Measurements from ENCODE around the gene CD9. TPM values are rescaled to one million over a fixed set of nuclear protein-coding genes. Genes with fewer than 3 reads are reported as not detected.

CD9 gene
- total and polyA plus RNA-seq, 4 donors, result 267 to 506 (median 294) TPM

DNA sequence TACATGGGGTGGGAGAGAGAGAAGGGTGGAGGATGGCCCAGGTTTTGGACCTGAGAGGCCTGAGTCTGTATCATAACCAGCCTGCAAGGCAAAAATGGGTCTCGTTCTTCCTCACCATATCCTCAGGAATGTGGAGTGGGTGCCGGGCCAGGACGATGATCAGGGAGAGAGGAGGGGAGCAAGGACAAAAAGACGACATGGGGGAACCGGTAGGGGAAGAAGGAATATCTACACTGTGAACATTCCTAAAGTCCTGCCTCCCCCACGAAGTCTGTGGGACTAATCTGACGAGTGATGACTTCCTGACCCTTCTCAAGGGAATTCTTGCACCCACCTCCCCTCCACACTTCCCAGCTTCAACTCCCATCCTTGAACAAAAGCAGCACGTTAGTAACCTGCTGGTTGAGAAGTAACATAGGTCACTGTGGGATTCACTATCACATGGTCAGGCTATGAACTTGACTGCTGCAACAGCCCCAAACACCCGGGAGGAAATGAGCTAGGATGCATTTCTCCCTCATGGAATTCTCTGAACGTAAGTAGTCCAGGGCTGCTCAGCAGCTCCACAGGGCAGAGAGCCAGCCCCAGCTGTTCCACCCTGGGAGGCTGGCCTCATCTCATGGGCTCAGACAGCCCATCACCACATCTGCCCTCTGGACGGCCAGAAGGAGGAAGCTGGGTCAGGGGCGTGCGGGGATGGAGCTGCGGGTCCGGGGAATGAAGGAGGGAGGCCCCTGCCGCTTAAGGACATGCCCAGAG, 38.9 kb upstream of the CD9 start:
- Histone ChIP-seq H3K27ac (ENCODE audit: low read depth in 1 of 2, low read length in 2 of 2) (no peak overlapping the region), H3K27me3 (ENCODE audit: control insufficient read depth in 1 of 2, insufficient read depth in 2 of 2, low read length in 1 of 2) (no peaks in the 10 kb centered on the region), H3K4me3 (ENCODE audit: low read length in 2 of 2) (no peak overlapping the region), H3K9me3 (ENCODE audit: control insufficient read depth, low read length) (no peaks in the 10 kb centered on the region), H3K4me1 (ENCODE audit: control insufficient read depth in 1 of 2, insufficient read depth in 2 of 2, low read length in 2 of 2) (no peaks in the 10 kb centered on the region), H3K36me3 (ENCODE audit: control insufficient read depth in 1 of 2, insufficient read depth in 2 of 2, low read length in 1 of 2) (no peaks in the 10 kb centered on the region)
- 49 to 58% methylated on average over 16 of the region's 16 CpGs for WGBS, 2 donors
- intact Hi-C loops (cut with DNase I), result loop anchor here in 1 of 2 donors (10.0 kb wide), 1 partner anchor 97 kb away; no protein-coding TSS in a partner anchor
- ATAC-seq (ENCODE audit: low FRiP score) (no peak), DNase-seq (no peak)

DNA sequence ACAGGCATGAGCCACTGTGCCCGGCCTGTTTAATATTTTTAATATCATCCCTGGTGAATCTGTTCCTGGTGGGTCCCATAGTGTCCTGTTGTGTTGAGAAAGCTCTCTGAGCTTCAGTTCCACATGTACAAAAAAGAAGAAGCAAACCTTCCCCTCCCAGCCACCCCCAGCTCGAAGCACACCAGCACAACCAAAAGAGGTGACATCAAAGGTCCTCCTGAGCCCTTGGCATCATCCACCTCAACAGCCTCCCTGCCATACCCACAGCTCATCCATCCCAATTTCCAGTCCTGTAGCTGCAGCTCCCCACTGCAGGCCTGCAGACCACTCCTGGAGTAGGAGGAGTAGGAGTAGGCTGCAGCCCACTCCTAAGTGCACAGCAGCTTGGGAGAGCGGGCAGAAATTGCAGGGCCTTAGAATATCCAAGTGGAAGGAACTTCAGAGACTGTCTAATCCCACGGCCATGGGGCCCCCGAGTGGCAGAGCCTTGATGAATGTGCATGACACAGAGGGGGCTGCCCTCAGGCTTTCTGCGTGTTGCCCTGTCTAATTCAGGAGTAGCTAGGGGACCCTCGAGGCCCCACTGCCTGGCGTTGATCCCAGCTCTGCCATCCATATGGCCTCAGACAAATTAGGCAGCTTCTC, 36.7 kb upstream of the CD9 start:
- ATAC-seq (ENCODE audit: low FRiP score) (no peak), DNase-seq (no peak)
- Histone ChIP-seq H3K27me3 (ENCODE audit: control insufficient read depth in 1 of 2, insufficient read depth in 2 of 2, low read length in 1 of 2) (no peaks in the 10 kb centered on the region), H3K4me3 (ENCODE audit: low read length in 2 of 2) (no peak overlapping the region), H3K4me1 (ENCODE audit: control insufficient read depth in 1 of 2, insufficient read depth in 2 of 2, low read length in 2 of 2) (peaks cover 0 to 4% of the 10 kb centered on the region in 2 donors), H3K36me3 (ENCODE audit: control insufficient read depth in 1 of 2, insufficient read depth in 2 of 2, low read length in 1 of 2) (no peaks in the 10 kb centered on the region), H3K9me3 (ENCODE audit: control insufficient read depth, low read length) (no peaks in the 10 kb centered on the region), H3K27ac (ENCODE audit: low read depth in 1 of 2, low read length in 2 of 2) (no peak overlapping the region)
- intact Hi-C loops (cut with DNase I), result loop anchor here in 1 of 2 donors (10.0 kb wide), 1 partner anchor 99 kb away; no protein-coding TSS in a partner anchor
- WGBS, 2 donors, result 87 to 88% methylated on average over 8 of the region's 8 CpGs

DNA sequence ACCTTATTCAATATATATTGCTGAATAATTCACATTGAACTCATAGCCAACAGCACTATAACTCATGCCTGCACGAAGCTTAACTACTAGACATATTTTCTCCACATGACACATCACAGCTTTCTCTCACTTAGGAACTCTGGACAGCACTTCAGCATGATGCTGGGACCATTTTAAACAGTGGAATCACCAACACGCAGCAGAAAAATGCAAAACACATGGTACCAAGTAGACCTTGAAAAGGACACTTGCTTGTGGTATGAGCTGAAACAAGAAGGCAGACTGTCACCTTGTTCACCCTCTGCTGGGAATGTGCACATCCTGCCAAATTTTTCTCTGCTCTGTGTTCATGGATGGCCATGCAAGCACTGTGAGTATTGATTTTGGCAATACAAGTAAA, 34.8 kb upstream of the CD9 start:
- WGBS, 2 donors, result 16 to 19% methylated on average over 2 of the region's 2 CpGs
- ATAC-seq (ENCODE audit: low FRiP score) (no peak), DNase-seq (no peak)
- Histone ChIP-seq H3K4me3 (ENCODE audit: low read length in 2 of 2) (no peak overlapping the region), H3K9me3 (ENCODE audit: control insufficient read depth, low read length) (no peaks in the 10 kb centered on the region), H3K4me1 (ENCODE audit: control insufficient read depth in 1 of 2, insufficient read depth in 2 of 2, low read length in 2 of 2) (peaks cover 0 to 4% of the 10 kb centered on the region in 2 donors), H3K27ac (ENCODE audit: low read depth in 1 of 2, low read length in 2 of 2) (no peak overlapping the region), H3K27me3 (ENCODE audit: control insufficient read depth in 1 of 2, insufficient read depth in 2 of 2, low read length in 1 of 2) (no peaks in the 10 kb centered on the region), H3K36me3 (ENCODE audit: control insufficient read depth in 1 of 2, insufficient read depth in 2 of 2, low read length in 1 of 2) (no peaks in the 10 kb centered on the region)
- intact Hi-C loops (cut with DNase I), result loop anchor here (5.0 to 10.0 kb wide), 2 partner anchors 73 to 101 kb away; no protein-coding TSS in a partner anchor

DNA sequence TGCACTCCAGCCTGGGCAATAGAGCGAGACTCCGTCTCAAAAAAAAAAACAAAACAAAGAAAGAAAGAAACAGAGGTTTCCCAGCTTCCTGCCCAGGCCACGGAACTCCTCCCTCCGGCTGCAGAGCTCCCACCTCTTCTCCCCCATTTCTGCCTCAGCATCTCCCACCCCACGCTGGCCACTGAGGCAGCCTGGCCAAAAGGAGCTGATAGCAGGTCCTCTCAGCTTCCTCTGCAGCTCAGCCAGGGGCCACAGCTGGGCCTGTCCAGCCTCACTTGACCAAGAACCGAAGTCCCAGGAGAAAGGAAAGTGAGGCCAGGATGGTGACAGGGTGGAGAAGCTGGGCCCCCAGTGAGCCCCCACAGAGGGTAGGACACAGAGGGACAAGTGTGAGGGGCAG, 33.4 kb upstream of the CD9 start:
- WGBS, 2 donors, result 69 to 79% methylated on average over 6 of the region's 6 CpGs
- intact Hi-C loops (cut with DNase I), result loop anchor here (5.0 to 10.0 kb wide), 2 partner anchors 75 to 102 kb away; no protein-coding TSS in a partner anchor
- Histone ChIP-seq H3K4me1 (ENCODE audit: control insufficient read depth in 1 of 2, insufficient read depth in 2 of 2, low read length in 2 of 2) (peaks cover 0 to 4% of the 10 kb centered on the region in 2 donors), H3K36me3 (ENCODE audit: control insufficient read depth in 1 of 2, insufficient read depth in 2 of 2, low read length in 1 of 2) (no peaks in the 10 kb centered on the region), H3K9me3 (ENCODE audit: control insufficient read depth, low read length) (no peaks in the 10 kb centered on the region), H3K4me3 (ENCODE audit: low read length in 2 of 2) (no peak overlapping the region), H3K27ac (ENCODE audit: low read depth in 1 of 2, low read length in 2 of 2) (peak overlapping the region; percentile 96 to 100), H3K27me3 (ENCODE audit: control insufficient read depth in 1 of 2, insufficient read depth in 2 of 2, low read length in 1 of 2) (no peaks in the 10 kb centered on the region)
- ATAC-seq (ENCODE audit: low FRiP score) (no peak), DNase-seq (no peak)

DNA sequence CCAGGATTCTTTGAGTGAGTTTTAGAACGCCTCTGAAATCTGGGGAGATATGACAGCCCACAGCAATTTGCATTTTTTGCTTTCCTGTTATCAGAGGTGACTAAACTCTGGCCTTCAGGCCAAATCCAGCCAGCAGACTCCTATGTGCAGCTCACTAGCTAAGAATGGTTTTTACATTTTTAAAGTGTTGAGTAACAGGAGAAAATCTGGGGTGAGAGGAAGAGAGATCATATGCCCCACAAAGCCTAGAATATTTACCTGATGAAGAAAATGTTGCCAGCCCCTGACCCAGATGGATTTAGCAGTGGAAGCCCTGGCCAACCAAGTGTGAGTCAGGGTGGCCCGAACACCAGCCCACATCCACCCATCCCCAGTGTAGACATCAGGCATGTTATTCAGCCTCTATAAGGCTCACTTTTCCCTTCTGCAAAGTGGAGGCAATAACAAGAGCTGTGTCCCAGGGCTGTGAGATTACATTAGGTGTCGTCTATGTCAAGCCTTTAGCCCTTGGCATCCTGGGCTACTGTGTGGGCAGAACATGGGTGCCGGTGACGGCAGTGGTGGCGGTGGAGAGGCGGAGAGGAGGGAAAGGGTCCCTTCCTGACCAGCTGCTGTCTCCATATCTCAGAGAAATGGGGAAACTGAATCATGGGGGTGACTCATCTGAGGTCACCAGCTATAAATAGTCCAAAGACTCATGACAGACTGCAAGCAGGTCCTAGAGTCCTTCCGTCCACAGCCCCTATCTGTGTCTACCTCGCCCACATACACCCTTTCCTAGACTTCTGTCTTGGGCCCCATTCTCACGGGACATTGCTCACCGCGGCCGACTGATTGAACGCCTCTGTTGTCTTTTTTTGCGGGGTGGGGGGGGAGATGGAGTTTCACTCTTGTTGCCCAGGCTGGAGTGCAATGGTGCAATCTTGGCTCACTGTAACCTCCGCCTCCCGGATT, 32.6 kb upstream of the CD9 start:
- no peaks in the 10 kb centered on the region for H3K9me3 ChIP-seq (ENCODE audit: control insufficient read depth, low read length)
- H3K4me1 ChIP-seq (ENCODE audit: control insufficient read depth in 1 of 2, insufficient read depth in 2 of 2, low read length in 2 of 2), result peaks cover 0 to 4% of the 10 kb centered on the region in 2 donors
- ATAC-seq (ENCODE audit: low FRiP score) (peak; percentile 86), DNase-seq (peak; percentile 90 to 91)
- no peak overlapping the region for H3K4me3 ChIP-seq (ENCODE audit: low read length in 2 of 2)
- H3K27ac ChIP-seq (ENCODE audit: low read depth in 1 of 2, low read length in 2 of 2), result peak overlapping the region; percentile 96 to 100
- WGBS, 2 donors, result 21 to 25% methylated on average over 17 of the region's 17 CpGs
- H3K36me3 ChIP-seq (ENCODE audit: control insufficient read depth in 1 of 2, insufficient read depth in 2 of 2, low read length in 1 of 2), result no peaks in the 10 kb centered on the region
- no peaks in the 10 kb centered on the region for H3K27me3 ChIP-seq (ENCODE audit: control insufficient read depth in 1 of 2, insufficient read depth in 2 of 2, low read length in 1 of 2)
- intact Hi-C loops (cut with DNase I), result loop anchor here (5.0 to 10.0 kb wide), 2 partner anchors 75 to 103 kb away; no protein-coding TSS in a partner anchor

DNA sequence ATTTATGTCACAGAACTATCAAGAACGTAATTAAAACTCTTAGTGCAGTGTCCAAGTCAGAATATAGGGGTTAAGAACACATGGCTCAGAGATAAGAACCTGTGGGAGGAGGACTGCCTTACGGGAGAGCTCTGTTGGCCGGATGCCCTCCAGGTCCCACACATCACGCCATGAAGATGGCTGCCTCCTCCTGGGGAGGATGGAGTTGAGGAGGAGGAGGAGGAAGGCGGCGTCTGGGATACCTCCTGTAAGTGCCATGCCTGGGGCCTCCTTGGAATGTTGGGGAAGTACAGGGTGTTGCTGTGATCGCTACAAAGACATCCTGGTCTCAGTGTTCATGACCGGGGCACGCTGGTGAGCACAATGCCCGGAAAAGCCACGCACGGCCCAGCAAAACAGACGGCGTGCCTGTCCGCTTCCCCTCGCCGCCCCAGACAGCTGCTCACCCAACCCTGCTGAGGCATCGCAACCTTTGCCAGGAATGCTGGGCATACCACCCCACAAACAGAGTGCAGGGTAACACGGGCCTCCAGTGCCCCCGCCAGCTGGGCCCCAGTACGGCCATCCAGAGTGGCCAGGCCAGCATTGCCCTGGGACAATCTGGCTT, 28.7 kb upstream of the CD9 start:
- Histone ChIP-seq H3K36me3 (ENCODE audit: control insufficient read depth in 1 of 2, insufficient read depth in 2 of 2, low read length in 1 of 2) (no peaks in the 10 kb centered on the region), H3K9me3 (ENCODE audit: control insufficient read depth, low read length) (no peaks in the 10 kb centered on the region), H3K27me3 (ENCODE audit: control insufficient read depth in 1 of 2, insufficient read depth in 2 of 2, low read length in 1 of 2) (no peaks in the 10 kb centered on the region), H3K4me1 (ENCODE audit: control insufficient read depth in 1 of 2, insufficient read depth in 2 of 2, low read length in 2 of 2) (peaks cover 0 to 4% of the 10 kb centered on the region in 2 donors), H3K4me3 (ENCODE audit: low read length in 2 of 2) (no peak overlapping the region), H3K27ac (ENCODE audit: low read depth in 1 of 2, low read length in 2 of 2) (no peak overlapping the region)
- DNase-seq, result no peak
- intact Hi-C loops (cut with DNase I), result no loop called here
- 89 to 91% methylated on average over 21 of the region's 21 CpGs for WGBS, 2 donors
- peak; percentile 75 for ATAC-seq (ENCODE audit: low FRiP score)

DNA sequence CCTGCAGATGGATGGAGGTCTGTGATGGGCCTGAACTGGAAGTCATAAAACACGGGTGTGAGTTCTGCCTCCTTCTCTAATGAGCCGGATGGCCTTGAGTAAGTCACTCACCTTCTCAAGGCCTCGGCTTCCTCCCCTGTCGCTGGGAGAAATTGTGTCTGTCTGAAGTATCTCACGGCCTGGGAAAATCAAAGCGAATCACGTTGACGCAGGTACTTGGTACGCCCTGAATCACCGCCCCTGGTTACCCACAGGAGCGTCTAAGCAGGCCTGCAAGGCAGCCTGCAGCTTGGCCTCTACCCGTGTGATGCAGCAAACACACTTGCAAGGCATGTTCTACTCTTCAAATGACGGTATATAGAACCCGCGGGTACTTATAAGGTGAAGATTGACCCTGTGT, 28.1 kb upstream of the CD9 start:
- intact Hi-C loops (cut with DNase I), result no loop called here
- H3K4me3 ChIP-seq (ENCODE audit: low read length in 2 of 2), result no peak overlapping the region
- ATAC-seq (ENCODE audit: low FRiP score), result no peak
- no peaks in the 10 kb centered on the region for H3K9me3 ChIP-seq (ENCODE audit: control insufficient read depth, low read length)
- H3K27me3 ChIP-seq (ENCODE audit: control insufficient read depth in 1 of 2, insufficient read depth in 2 of 2, low read length in 1 of 2), result no peaks in the 10 kb centered on the region
- no peak overlapping the region for H3K27ac ChIP-seq (ENCODE audit: low read depth in 1 of 2, low read length in 2 of 2)
- H3K4me1 ChIP-seq (ENCODE audit: control insufficient read depth in 1 of 2, insufficient read depth in 2 of 2, low read length in 2 of 2), result peaks cover 0 to under 1% of the 10 kb centered on the region in 2 donors
- no peak for DNase-seq
- 95 to 97% methylated on average over 15 of the region's 15 CpGs for WGBS, 2 donors
- no peaks in the 10 kb centered on the region for H3K36me3 ChIP-seq (ENCODE audit: control insufficient read depth in 1 of 2, insufficient read depth in 2 of 2, low read length in 1 of 2)

DNA sequence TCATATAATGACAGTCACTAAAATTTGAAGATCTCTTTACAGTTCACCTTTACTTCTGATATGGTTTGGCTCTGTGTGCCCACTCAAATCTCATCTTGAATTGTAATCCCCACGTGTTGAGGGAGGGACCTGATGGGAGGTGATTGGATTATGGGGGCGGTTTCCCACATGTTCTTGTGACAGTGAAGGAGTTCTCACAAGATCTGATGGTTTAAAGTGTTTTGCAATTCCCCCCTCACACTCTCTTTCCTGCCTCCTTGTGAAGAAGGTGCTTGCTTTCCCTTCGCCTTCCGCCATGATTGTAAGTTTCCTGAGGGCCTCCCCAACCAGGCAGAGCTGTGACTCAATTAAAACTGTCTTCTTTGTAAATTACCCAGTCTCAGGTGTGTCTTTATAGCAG, 27.3 kb upstream of the CD9 start:
- intact Hi-C loops (cut with DNase I), result no loop called here
- Histone ChIP-seq H3K9me3 (ENCODE audit: control insufficient read depth, low read length) (no peaks in the 10 kb centered on the region), H3K27ac (ENCODE audit: low read depth in 1 of 2, low read length in 2 of 2) (no peak overlapping the region), H3K27me3 (ENCODE audit: control insufficient read depth in 1 of 2, insufficient read depth in 2 of 2, low read length in 1 of 2) (no peaks in the 10 kb centered on the region), H3K4me3 (ENCODE audit: low read length in 2 of 2) (no peak overlapping the region), H3K4me1 (ENCODE audit: control insufficient read depth in 1 of 2, insufficient read depth in 2 of 2, low read length in 2 of 2) (no peaks in the 10 kb centered on the region), H3K36me3 (ENCODE audit: control insufficient read depth in 1 of 2, insufficient read depth in 2 of 2, low read length in 1 of 2) (no peaks in the 10 kb centered on the region)
- ATAC-seq (ENCODE audit: low FRiP score), result no peak
- no peak for DNase-seq
- WGBS, 2 donors, result 74 to 78% methylated on average over 4 of the region's 4 CpGs

Data from aorta (tissue), 5 donors.